ENCODE data around the gene PCDH15. TPM values are rescaled to one million over a fixed set of nuclear protein-coding genes. Genes with fewer than 3 reads are reported as not detected.

Gene PCDH15
- total and polyA plus RNA-seq, 2 of the 8 experiments (the other 6 are each of a cell fraction or from before 2014, with no cell fraction given): 0.11 TPM; not detected in 1

GRCh38 chr10:54108961-54109360, 692.1 kb downstream of the PCDH15 start:
- Histone ChIP-seq H3K79me2 (ENCODE audit: control insufficient read depth in 1 of 2, insufficient read depth in 2 of 2, low read length in 2 of 2) (no peaks in the 10 kb centered on the region), H2BK20ac (ENCODE audit: low read length) (no peak overlapping the region), H2AFZ (ENCODE audit: low read length) (no peak overlapping the region), H4K8ac (ENCODE audit: extremely low read depth, insufficient read depth, low read length) (no peak overlapping the region), H3K27me3 (replicated peaks in 1 of 4; ENCODE audit: control insufficient read depth in 3 of 4, extremely low read depth in 1 of 4, insufficient read depth in 3 of 4, low read length in 3 of 4) (no peaks in the 10 kb centered on the region), H4K5ac (ENCODE audit: insufficient read length, low read depth, low read length) (no peak overlapping the region), H4K91ac (replicated peaks; ENCODE audit: insufficient read length, low read length) (no peak overlapping the region), H3K4me2 (ENCODE audit: insufficient read depth in 1 of 2, low read depth in 2 of 2, low read length in 2 of 2) (no peak overlapping the region), H2BK12ac (ENCODE audit: low read depth, low read length) (no peak overlapping the region), H3K56ac (replicated peaks; ENCODE audit: insufficient read length, low read depth, low read length) (no peak overlapping the region), H3K23ac (ENCODE audit: insufficient read length) (no peak overlapping the region), H3K4me3 (ENCODE audit: extremely low read depth in 1 of 4, insufficient read depth in 2 of 4, low read depth in 3 of 4, low read length in 4 of 4) (no peak overlapping the region), H3K79me1 (ENCODE audit: low read depth, low read length) (no peaks in the 10 kb centered on the region), H2BK15ac (ENCODE audit: low read length) (no peak overlapping the region), H3K27ac (ENCODE audit: low read depth, low read length) (no peak overlapping the region), H3K18ac (ENCODE audit: extremely low read depth, low read length) (no peak overlapping the region), H3K23me2 (ENCODE audit: low read depth, low read length) (no peaks in the 10 kb centered on the region), H4K20me1 (replicated peaks in 1 of 2; ENCODE audit: control insufficient read depth in 1 of 2, insufficient read depth in 2 of 2, low read length in 2 of 2) (no peaks in the 10 kb centered on the region), H3K9me3 (ENCODE audit: insufficient read depth in 2 of 2, low read depth in 1 of 2, low read length in 1 of 2) (no peaks in the 10 kb centered on the region; a peak in 1 of 4 replicates), H3K4me1 (replicated peaks in 1 of 4; ENCODE audit: control insufficient read depth in 3 of 4, insufficient read depth in 4 of 4, low read length in 3 of 4) (no peaks in the 10 kb centered on the region), H3K4ac (replicated peaks; ENCODE audit: insufficient read length, low read depth, low read length) (no peak overlapping the region), H3K36me3 (ENCODE audit: control insufficient read depth in 2 of 4, insufficient read depth in 4 of 4, low read length in 3 of 4) (no peaks in the 10 kb centered on the region; a peak in 1 of 8 replicates), H2BK5ac (ENCODE audit: low read depth, low read length) (no peak overlapping the region), H3K14ac (ENCODE audit: insufficient read length) (no peak overlapping the region), H2BK120ac (replicated peaks; ENCODE audit: low read depth, low read length) (no peak overlapping the region), H3K9ac (replicated peaks in 1 of 4; ENCODE audit: extremely low read depth in 1 of 4, low read depth in 3 of 4, low read length in 3 of 4) (no peak overlapping the region), H2AK5ac (ENCODE audit: low read depth, low read length) (no peak overlapping the region)
- ChIA-PET POLR2A (ENCODE audit: partially characterized antibody) (no interaction called here), CTCF (ENCODE audit: partially characterized antibody) (no interaction called here)
- FAIRE-seq (no peak), DNase-seq (ENCODE audit: low read depth in 1 of 2, low spot score in 2 of 2) (no peak)
- 89% methylated on average over 2 of the region's 2 CpGs; no CpG with 5 or more reads in 1 of the 2 experiments for WGBS, 2 experiments (ENCODE audit: extremely low coverage in 1 of 2, insufficient coverage in 1 of 2, insufficient read length in 1 of 2, insufficient replicate concordance in 2 of 2, low coverage in 1 of 2, low lambda C conversion rate in 2 of 2, missing lambda C conversion rate in 1 of 2)
- TF ChIP-seq ZNF274 (IDR thresholded peaks at IDR 0.05; ENCODE audit: borderline replicate concordance, extremely low read depth, low read length) (no peak), KDM4A (IDR thresholded peaks at IDR 0.05; ENCODE audit: low read depth, low read length, severe bottlenecking) (no peak), E2F6 (IDR thresholded peaks at IDR 0.05) (no peak), MAFK (IDR thresholded peaks at IDR 0.05; ENCODE audit: low read depth, low read length) (no peak), SP4 (IDR thresholded peaks at IDR 0.05; ENCODE audit: low read length) (no peak), HDAC6 (IDR thresholded peaks at IDR 0.05; ENCODE audit: low read depth, low read length) (no peak), SP1 (IDR thresholded peaks at IDR 0.05; ENCODE audit: low read depth, low read length) (no peak), BCL11A (IDR thresholded peaks at IDR 0.05; ENCODE audit: low read depth in 2 of 2, low read length in 2 of 2) (no peak), TBP (IDR thresholded peaks at IDR 0.05; ENCODE audit: low read depth, low read length) (no peak)
